ENCODE measurements around the gene SRSF6. TPM values are rescaled to one million over a fixed set of nuclear protein-coding genes. Genes with fewer than 3 reads are reported as not detected.
"Not testable (repeated sequence)": the region's sequence is repeated elsewhere in the genome, so short reads cannot be mapped to it uniquely, and the experiment has no call there.

The SRSF6 gene
- total RNA-seq, 4 donors from 2014 or later, result 60.3 to 153 (median 112) TPM

- DNase-seq, result peak in 1 of 2 donors; percentile 21
- Histone ChIP-seq H3K4me1 (no peaks in the 10 kb centered on the region), H3K4me3 (no peak overlapping the region), H3K9me3 (no peaks in the 10 kb centered on the region), H3K36me3 (no peaks in the 10 kb centered on the region), H3K27me3 (no peaks in the 10 kb centered on the region), H3K27ac (peak overlapping the region in 1 of 2 donors; percentile 33)
- intact Hi-C loops (cut with DNase I; ENCODE audit: low total_unique reads), result no loop called here
- TF ChIP-seq POLR2A (IDR thresholded peaks at IDR 0.05) (no peak), CTCF (IDR thresholded peaks at IDR 0.05) (peak; percentile 33 to 56 (median 52))
Measured at GRCh38 chr20:43448748-43449535, 8.8 kb upstream of the SRSF6 start.

GRCh38 chr20:43450841-43451799, 6.6 kb upstream of the SRSF6 start:
- Histone ChIP-seq H3K9me3 (no peaks in the 10 kb centered on the region), H3K27ac (no peak overlapping the region), H3K4me3 (no peak overlapping the region), H3K27me3 (no peaks in the 10 kb centered on the region), H3K36me3 (no peaks in the 10 kb centered on the region), H3K4me1 (no peaks in the 10 kb centered on the region)
- no peak for TF ChIP-seq POLR2A (IDR thresholded peaks at IDR 0.05)
- no peak for TF ChIP-seq CTCF (IDR thresholded peaks at IDR 0.05)
- no peak for DNase-seq
- intact Hi-C loops (cut with DNase I; ENCODE audit: low total_unique reads), result no loop called here

GRCh38 chr20:43452404-43453126, 5.1 kb upstream of the SRSF6 start:
- peaks cover 5 to 7% of the 10 kb centered on the region in 2 donors for H3K4me1 ChIP-seq
- no peak overlapping the region for H3K27ac ChIP-seq
- no peaks in the 10 kb centered on the region for H3K36me3 ChIP-seq
- H3K27me3 ChIP-seq, result no peaks in the 10 kb centered on the region
- TF ChIP-seq CTCF (IDR thresholded peaks at IDR 0.05) (no peak), POLR2A (IDR thresholded peaks at IDR 0.05) (no peak)
- H3K4me3 ChIP-seq, result no peak overlapping the region
- intact Hi-C loops (cut with DNase I; ENCODE audit: low total_unique reads), result no loop called here
- no peak for DNase-seq
- no peaks in the 10 kb centered on the region for H3K9me3 ChIP-seq

- H3K27me3 ChIP-seq; H3K36me3 ChIP-seq; DNase-seq; intact Hi-C loops (cut with DNase I; ENCODE audit: low total_unique reads); H3K4me3 ChIP-seq; H3K9me3 ChIP-seq: not testable (repeated sequence)
- H3K4me1 ChIP-seq, result peaks cover 7 to 10% of the 10 kb centered on the region in 2 donors
- H3K27ac ChIP-seq, result peak overlapping the region in 1 of 2 donors; percentile 99
Measured at GRCh38 chr20:43456252-43456651, 1.4 kb upstream of the SRSF6 start.
